GM23338 (cell line): ENCODE measurements around the gene KMT2E. TPM values are rescaled to one million over a fixed set of nuclear protein-coding genes. Genes with fewer than 3 reads are reported as not detected.

ENCODE experiments used
- ATAC-seq: fragments of 200-7000 bp; cut with Tn5 transposase; 3 replicates; pipeline ENCODE4 v1.9.1; 2020
- DNase-seq: peaks from one replicate; pipeline ENCODE4 v3.0.0-alpha.2; 2015; ENCODE audit warnings: low spot score
- H2AFZ ChIP-seq: fragments of 200-600 bp; sonication (generic); 2 replicates; pipeline ENCODE4 v1.8.0; 2016; ENCODE audit warnings: antibody characterized with exemption, mild to moderate bottlenecking, moderate library complexity
- H3F3A ChIP-seq: fragments of 200-600 bp; sonication (generic); replicated peaks from 2 replicates; pipeline ENCODE4 v1.8.0; 2017; ENCODE audit warnings: antibody characterized with exemption, mixed run types, low read depth
- H3K27ac ChIP-seq: fragments of 200-600 bp; sonication (generic); 2 replicates; pipeline ENCODE4 v1.6.1; 2016; ENCODE audit warnings: low read depth
- H3K27me3 ChIP-seq: fragments of 200-600 bp; sonication (generic); 2 replicates; pipeline ENCODE4 v1.8.0; 2016; ENCODE audit warnings: mild to moderate bottlenecking, mixed run types, moderate library complexity; ENCODE audit not compliant: insufficient read depth
- H3K36me3 ChIP-seq: fragments of 200-600 bp; sonication (generic); 2 replicates; pipeline ENCODE4 v1.8.0; 2016; ENCODE audit warnings: mild to moderate bottlenecking; ENCODE audit not compliant: insufficient read depth
- H3K4me1 ChIP-seq: fragments of 200-600 bp; sonication (generic); 2 replicates; pipeline ENCODE4 v1.8.0; 2016; ENCODE audit warnings: mild to moderate bottlenecking, moderate library complexity; ENCODE audit not compliant: insufficient read depth
- H3K4me2 ChIP-seq: fragments of 200-600 bp; sonication (generic); 2 replicates; pipeline ENCODE4 v1.7.1; 2017; ENCODE audit warnings: mixed run types
- H3K4me3 ChIP-seq: fragments of 200-600 bp; sonication (generic); 2 replicates; pipeline ENCODE4 v1.6.1; 2016; ENCODE audit warnings: mixed run types
- H3K79me2 ChIP-seq: fragments of 200-600 bp; sonication (generic); replicated peaks from 2 replicates; pipeline ENCODE4 v1.8.0; 2017; ENCODE audit warnings: mild to moderate bottlenecking; ENCODE audit not compliant: insufficient read depth
- H3K9me2 ChIP-seq: fragments of 200-600 bp; sonication (generic); 2 replicates; pipeline ENCODE4 v1.8.0; 2017; ENCODE audit not compliant: insufficient read depth
- H4K20me1 ChIP-seq: fragments of 200-600 bp; sonication (generic); replicated peaks from 2 replicates; pipeline ENCODE4 v1.8.0; 2017; ENCODE audit warnings: mild to moderate bottlenecking; ENCODE audit not compliant: insufficient read depth
- H3K27ac Mint-ChIP-seq: 2 replicates; pipeline ENCODE4 v1.8.0; 2020; ENCODE audit warnings: inconsistent platforms, mild to moderate bottlenecking, moderate library complexity, mixed read lengths
- H3K27me3 Mint-ChIP-seq: 3 replicates; pipeline ENCODE4 v1.8.0; 2022; ENCODE audit warnings: low read depth, mild to moderate bottlenecking, moderate library complexity, mixed read lengths, inconsistent platforms; ENCODE audit not compliant: insufficient read depth, poor library complexity
- H3K36me3 Mint-ChIP-seq: 3 replicates; pipeline ENCODE4 v1.8.0; 2021; ENCODE audit warnings: low read depth, mild to moderate bottlenecking, inconsistent platforms, moderate library complexity, mixed read lengths
- H3K4me1 Mint-ChIP-seq: 3 replicates; pipeline ENCODE4 v1.8.0; 2020; ENCODE audit warnings: mild to moderate bottlenecking, inconsistent platforms, mixed read lengths
- H3K4me3 Mint-ChIP-seq: 3 replicates; pipeline ENCODE4 v1.8.0; 2021; ENCODE audit warnings: moderate library complexity, mild to moderate bottlenecking, inconsistent platforms, mixed read lengths
- H3K9me3 Mint-ChIP-seq: 3 replicates; pipeline ENCODE4 v1.8.0; 2020; ENCODE audit warnings: moderate library complexity, mild to moderate bottlenecking, inconsistent platforms, mixed read lengths
- CREB1 ChIP-seq: fragments of 250-450 bp; sonication (Bioruptor Pico); IDR thresholded peaks from 2 replicates; pipeline ENCODE4 v1.5.0; 2020; ENCODE audit warnings: low read depth, mild to moderate bottlenecking, moderate library complexity
- EZH2phosphoT487 ChIP-seq: fragments of 200-600 bp; sonication (generic); IDR thresholded peaks from one replicate; pipeline ENCODE4 v1.8.1; 2018; ENCODE audit warnings: antibody characterized with exemption; ENCODE audit not compliant: unreplicated experiment
- NANOG ChIP-seq: IDR thresholded peaks from 2 replicates; pipeline ENCODE4 v1.6.1; 2016; ENCODE audit warnings: antibody characterized with exemption, borderline replicate concordance
- STAT1 ChIP-seq: IDR thresholded peaks from one replicate; pipeline ENCODE4 v1.6.1; 2016; ENCODE audit warnings: antibody characterized with exemption; ENCODE audit not compliant: unreplicated experiment
- ZNF331 ChIP-seq: fragments of 250-450 bp; sonication (Bioruptor Pico); IDR thresholded peaks from 2 replicates; pipeline ENCODE4 v1.5.0; 2020; ENCODE audit warnings: low read depth, mild to moderate bottlenecking, moderate library complexity
- polyA plus RNA-seq: library from polyadenylated mRNA; unstranded; fragments of >200 nt; fragmentation: Nextera tagmentation; extraction: Ambion mirVana; gene quantifications from 2 replicates; pipeline ENCODE4 v1.2.1, GENCODE V29; 2016
- total RNA-seq: library from RNA; depleted of rRNA; stranded (reverse); fragments of >200 nt; shearing (Covaris generic); gene quantifications from 2 replicates; pipeline ENCODE4 v1.2.3, GENCODE V29; 2014
- TF ChIP-seq, protein P1 (sequence below): IDR thresholded peaks from 2 replicates; pipeline ENCODE4 v1.6.1; 2016; ENCODE audit warnings: antibody characterized with exemption
- TF ChIP-seq, protein P2 (sequence below), 2 experiments: fragments of 200-600 bp in 1 of 2; sonication (generic) in 1 of 2; conservative IDR thresholded peaks; 2 replicates each; pipeline versions ENCODE4 v1.5.1 to v1.6.1; 2016 to 2017; ENCODE audit warnings: antibody characterized with exemption in 2 of 2, low read depth in 2 of 2, mild to moderate bottlenecking in 2 of 2, moderate library complexity in 1 of 2
- TF ChIP-seq, protein P3 (sequence below): IDR thresholded peaks from one replicate; pipeline ENCODE4 v1.6.1; 2018; ENCODE audit warnings: antibody characterized with exemption; ENCODE audit not compliant: unreplicated experiment

The KMT2E gene
- total and polyA plus RNA-seq, 2 experiments from 2014 or later = 50.2 to 70.9 TPM

DNA sequence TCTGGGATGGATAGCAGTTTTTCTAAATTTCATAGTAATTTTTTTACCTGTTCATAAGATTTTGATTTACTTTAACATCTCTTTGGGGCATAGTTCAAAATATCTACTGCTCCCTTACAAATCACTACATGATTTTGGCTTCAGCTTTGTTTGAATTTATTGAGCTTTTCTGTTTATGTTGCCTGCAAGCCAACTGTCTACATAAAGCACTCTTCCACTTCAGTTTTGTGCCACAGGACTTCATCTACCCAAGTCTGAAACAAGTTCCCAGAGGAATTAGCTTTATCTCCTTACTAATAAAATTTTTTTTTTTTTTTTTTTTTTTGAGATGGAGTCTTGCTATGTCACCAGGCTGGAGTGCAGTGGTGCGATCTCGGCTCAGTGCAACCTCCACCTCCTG is 45.4 kb upstream of the KMT2E start (continued):
- TF ChIP-seq, protein P1, sequence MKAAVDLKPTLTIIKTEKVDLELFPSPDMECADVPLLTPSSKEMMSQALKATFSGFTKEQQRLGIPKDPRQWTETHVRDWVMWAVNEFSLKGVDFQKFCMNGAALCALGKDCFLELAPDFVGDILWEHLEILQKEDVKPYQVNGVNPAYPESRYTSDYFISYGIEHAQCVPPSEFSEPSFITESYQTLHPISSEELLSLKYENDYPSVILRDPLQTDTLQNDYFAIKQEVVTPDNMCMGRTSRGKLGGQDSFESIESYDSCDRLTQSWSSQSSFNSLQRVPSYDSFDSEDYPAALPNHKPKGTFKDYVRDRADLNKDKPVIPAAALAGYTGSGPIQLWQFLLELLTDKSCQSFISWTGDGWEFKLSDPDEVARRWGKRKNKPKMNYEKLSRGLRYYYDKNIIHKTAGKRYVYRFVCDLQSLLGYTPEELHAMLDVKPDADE = no peak
- no peak for TF ChIP-seq CREB1 (CRISPR knock-in tag)
- TF ChIP-seq, protein P2, sequence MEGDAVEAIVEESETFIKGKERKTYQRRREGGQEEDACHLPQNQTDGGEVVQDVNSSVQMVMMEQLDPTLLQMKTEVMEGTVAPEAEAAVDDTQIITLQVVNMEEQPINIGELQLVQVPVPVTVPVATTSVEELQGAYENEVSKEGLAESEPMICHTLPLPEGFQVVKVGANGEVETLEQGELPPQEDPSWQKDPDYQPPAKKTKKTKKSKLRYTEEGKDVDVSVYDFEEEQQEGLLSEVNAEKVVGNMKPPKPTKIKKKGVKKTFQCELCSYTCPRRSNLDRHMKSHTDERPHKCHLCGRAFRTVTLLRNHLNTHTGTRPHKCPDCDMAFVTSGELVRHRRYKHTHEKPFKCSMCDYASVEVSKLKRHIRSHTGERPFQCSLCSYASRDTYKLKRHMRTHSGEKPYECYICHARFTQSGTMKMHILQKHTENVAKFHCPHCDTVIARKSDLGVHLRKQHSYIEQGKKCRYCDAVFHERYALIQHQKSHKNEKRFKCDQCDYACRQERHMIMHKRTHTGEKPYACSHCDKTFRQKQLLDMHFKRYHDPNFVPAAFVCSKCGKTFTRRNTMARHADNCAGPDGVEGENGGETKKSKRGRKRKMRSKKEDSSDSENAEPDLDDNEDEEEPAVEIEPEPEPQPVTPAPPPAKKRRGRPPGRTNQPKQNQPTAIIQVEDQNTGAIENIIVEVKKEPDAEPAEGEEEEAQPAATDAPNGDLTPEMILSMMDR (conservative IDR thresholded peaks at IDR 0.05; ENCODE audit: low read depth in 2 of 2) = no peak
- no peak for TF ChIP-seq NANOG
- no peak for TF ChIP-seq ZNF331 (CRISPR knock-in tag)
- TF ChIP-seq EZH2phosphoT487 = no peak
- TF ChIP-seq, protein P3, sequence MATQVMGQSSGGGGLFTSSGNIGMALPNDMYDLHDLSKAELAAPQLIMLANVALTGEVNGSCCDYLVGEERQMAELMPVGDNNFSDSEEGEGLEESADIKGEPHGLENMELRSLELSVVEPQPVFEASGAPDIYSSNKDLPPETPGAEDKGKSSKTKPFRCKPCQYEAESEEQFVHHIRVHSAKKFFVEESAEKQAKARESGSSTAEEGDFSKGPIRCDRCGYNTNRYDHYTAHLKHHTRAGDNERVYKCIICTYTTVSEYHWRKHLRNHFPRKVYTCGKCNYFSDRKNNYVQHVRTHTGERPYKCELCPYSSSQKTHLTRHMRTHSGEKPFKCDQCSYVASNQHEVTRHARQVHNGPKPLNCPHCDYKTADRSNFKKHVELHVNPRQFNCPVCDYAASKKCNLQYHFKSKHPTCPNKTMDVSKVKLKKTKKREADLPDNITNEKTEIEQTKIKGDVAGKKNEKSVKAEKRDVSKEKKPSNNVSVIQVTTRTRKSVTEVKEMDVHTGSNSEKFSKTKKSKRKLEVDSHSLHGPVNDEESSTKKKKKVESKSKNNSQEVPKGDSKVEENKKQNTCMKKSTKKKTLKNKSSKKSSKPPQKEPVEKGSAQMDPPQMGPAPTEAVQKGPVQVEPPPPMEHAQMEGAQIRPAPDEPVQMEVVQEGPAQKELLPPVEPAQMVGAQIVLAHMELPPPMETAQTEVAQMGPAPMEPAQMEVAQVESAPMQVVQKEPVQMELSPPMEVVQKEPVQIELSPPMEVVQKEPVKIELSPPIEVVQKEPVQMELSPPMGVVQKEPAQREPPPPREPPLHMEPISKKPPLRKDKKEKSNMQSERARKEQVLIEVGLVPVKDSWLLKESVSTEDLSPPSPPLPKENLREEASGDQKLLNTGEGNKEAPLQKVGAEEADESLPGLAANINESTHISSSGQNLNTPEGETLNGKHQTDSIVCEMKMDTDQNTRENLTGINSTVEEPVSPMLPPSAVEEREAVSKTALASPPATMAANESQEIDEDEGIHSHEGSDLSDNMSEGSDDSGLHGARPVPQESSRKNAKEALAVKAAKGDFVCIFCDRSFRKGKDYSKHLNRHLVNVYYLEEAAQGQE = no peak

DNA sequence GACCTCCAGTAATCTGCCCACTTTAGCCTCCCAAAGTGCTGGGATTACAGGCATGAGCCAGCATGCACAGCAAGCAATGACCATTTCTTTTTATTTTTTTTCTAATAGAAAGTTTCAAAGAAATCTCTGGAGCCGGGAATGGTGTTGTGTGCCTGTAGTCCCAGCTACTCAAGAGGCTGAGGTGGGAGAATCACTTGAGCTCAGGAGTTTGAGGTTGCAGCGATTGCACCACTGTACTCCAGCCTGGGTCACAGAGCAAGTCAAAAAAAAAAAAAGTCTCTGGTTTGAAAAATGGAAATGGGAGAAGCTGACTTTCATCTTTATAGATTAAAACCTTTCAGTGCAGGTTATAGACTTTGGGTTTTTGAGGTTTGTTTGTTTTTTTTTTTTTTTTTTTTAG is 44.8 kb upstream of the KMT2E start:
- H2AFZ ChIP-seq = no peak overlapping the region
- H3K36me3 ChIP-seq = no peaks in the 10 kb centered on the region
- H3K4me2 ChIP-seq = no peak overlapping the region
- no peaks in the 10 kb centered on the region for H3F3A ChIP-seq
- peaks cover under 1% of the 10 kb centered on the region; the same call in 1 of the 3 replicates for H3K9me3 Mint-ChIP-seq
- peaks cover 2% of the 10 kb centered on the region; the same call in 1 of the 2 replicates for H3K9me2 ChIP-seq
- H3K36me3 Mint-ChIP-seq = peaks cover under 1% of the 10 kb centered on the region; the same call in 1 of the 3 replicates
- H3K4me1 Mint-ChIP-seq = no peaks in the 10 kb centered on the region; the same call in 2 of the 3 replicates
- no peaks in the 10 kb centered on the region for H3K27me3 Mint-ChIP-seq
- no peaks in the 10 kb centered on the region for H3K4me1 ChIP-seq
- no peaks in the 10 kb centered on the region for H4K20me1 ChIP-seq
- no peak overlapping the region for H3K4me3 Mint-ChIP-seq
- H3K27me3 ChIP-seq = no peaks in the 10 kb centered on the region
- no peak overlapping the region for H3K27ac ChIP-seq
- no peaks in the 10 kb centered on the region for H3K79me2 ChIP-seq
- DNase-seq (no peak), ATAC-seq (no peak)
- H3K4me3 ChIP-seq = no peak overlapping the region
- H3K27ac Mint-ChIP-seq = no peak overlapping the region
- no peak for TF ChIP-seq CREB1 (CRISPR knock-in tag)
- TF ChIP-seq EZH2phosphoT487 = no peak
- TF ChIP-seq, protein P2 (conservative IDR thresholded peaks at IDR 0.05; ENCODE audit: low read depth in 2 of 2) = no peak
- no peak for TF ChIP-seq STAT1
- TF ChIP-seq, protein P3 = no peak
- no peak for TF ChIP-seq ZNF331 (CRISPR knock-in tag)
